Measurements from ENCODE around the gene MYOZ1.

Gene MYOZ1

GRCh38 chr10:73614720-73615119, 26.6 kb downstream of the MYOZ1 start:
- no peak overlapping the region for H3K27ac ChIP-seq (ENCODE audit: low read depth, low read length)
- H3K18ac ChIP-seq (ENCODE audit: low read length): no peak overlapping the region
- peaks cover 0 to 2% of the 10 kb centered on the region in 2 experiments for H3K36me3 ChIP-seq (ENCODE audit: control insufficient read depth in 1 of 2, insufficient read depth in 2 of 2, low read length in 2 of 2)
- no peaks in the 10 kb centered on the region for H3K9me3 ChIP-seq (ENCODE audit: insufficient read depth, low read depth, low read length)
- no peak overlapping the region for H2AK5ac ChIP-seq (ENCODE audit: low read length)
- no peaks in the 10 kb centered on the region for H3K79me1 ChIP-seq (ENCODE audit: low read length)
- no peak overlapping the region for H4K8ac ChIP-seq (ENCODE audit: low read depth, low read length)
- DNase-seq: no peak
- no peak overlapping the region for H2BK5ac ChIP-seq (ENCODE audit: low read depth, low read length, poor library complexity)
- no peak overlapping the region for H4K91ac ChIP-seq (ENCODE audit: low read depth, low read length)
- no peak overlapping the region for H3K4ac ChIP-seq (ENCODE audit: low read depth, low read length)
- H3K14ac ChIP-seq (ENCODE audit: low read length): no peak overlapping the region
- H2AFZ ChIP-seq (ENCODE audit: insufficient read depth, low read length, poor library complexity): no peak overlapping the region
- no CpG with 5 or more reads among the region's 3 CpGs for WGBS (ENCODE audit: extremely low coverage, insufficient coverage, insufficient read length)
- no peaks in the 10 kb centered on the region for H3K79me2 ChIP-seq (ENCODE audit: control insufficient read depth, insufficient read depth, low read length, poor library complexity)
- H4K12ac ChIP-seq (ENCODE audit: low read depth, low read length): no peak overlapping the region
- no peak overlapping the region for H3K4me2 ChIP-seq (ENCODE audit: low read length)
- no peak overlapping the region for H3K9ac ChIP-seq (ENCODE audit: low read length)
- H2BK120ac ChIP-seq (ENCODE audit: insufficient read depth, low read length, poor library complexity): no peak overlapping the region
- H3K4me1 ChIP-seq (ENCODE audit: control insufficient read depth in 1 of 2, insufficient read depth in 2 of 2, low read length in 2 of 2): no peaks in the 10 kb centered on the region
- no peaks in the 10 kb centered on the region for H3K27me3 ChIP-seq (ENCODE audit: insufficient read depth, low read length)
- no peak overlapping the region for H2BK12ac ChIP-seq (ENCODE audit: low read length)
- H3K4me3 ChIP-seq (ENCODE audit: low read depth, low read length): no peak overlapping the region
- no peak overlapping the region for H3K23ac ChIP-seq (ENCODE audit: low read length)

GRCh38 chr10:73609116-73609515, 32.2 kb downstream of the MYOZ1 start:
- Histone ChIP-seq H3K4ac (ENCODE audit: low read depth, low read length) (no peak overlapping the region), H3K27ac (ENCODE audit: low read depth, low read length) (no peak overlapping the region), H2AK5ac (ENCODE audit: low read length) (no peak overlapping the region), H3K27me3 (ENCODE audit: insufficient read depth, low read length) (no peaks in the 10 kb centered on the region), H2BK120ac (ENCODE audit: insufficient read depth, low read length, poor library complexity) (no peak overlapping the region), H3K18ac (ENCODE audit: low read length) (no peak overlapping the region), H3K9me3 (ENCODE audit: insufficient read depth, low read depth, low read length) (no peaks in the 10 kb centered on the region), H3K14ac (ENCODE audit: low read length) (no peak overlapping the region), H2AFZ (ENCODE audit: insufficient read depth, low read length, poor library complexity) (no peak overlapping the region), H3K4me3 (ENCODE audit: low read depth, low read length) (no peak overlapping the region), H2BK5ac (ENCODE audit: low read depth, low read length, poor library complexity) (no peak overlapping the region), H4K8ac (ENCODE audit: low read depth, low read length) (no peak overlapping the region), H3K4me2 (ENCODE audit: low read length) (no peak overlapping the region), H4K91ac (ENCODE audit: low read depth, low read length) (no peak overlapping the region), H2BK12ac (ENCODE audit: low read length) (no peak overlapping the region), H3K23ac (ENCODE audit: low read length) (no peak overlapping the region), H3K79me1 (ENCODE audit: low read length) (no peaks in the 10 kb centered on the region), H3K36me3 (ENCODE audit: control insufficient read depth in 1 of 2, insufficient read depth in 2 of 2, low read length in 2 of 2) (peaks cover 0 to 5% of the 10 kb centered on the region in 2 experiments), H3K79me2 (ENCODE audit: control insufficient read depth, insufficient read depth, low read length, poor library complexity) (no peaks in the 10 kb centered on the region), H4K12ac (ENCODE audit: low read depth, low read length) (no peak overlapping the region), H3K4me1 (ENCODE audit: control insufficient read depth in 1 of 2, insufficient read depth in 2 of 2, low read length in 2 of 2) (no peaks in the 10 kb centered on the region), H3K9ac (ENCODE audit: low read length) (no peak overlapping the region)
- WGBS (ENCODE audit: extremely low coverage, insufficient coverage, insufficient read length): no CpG with 5 or more reads among the region's 4 CpGs
- DNase-seq: no peak

GRCh38 chr10:73601486-73601921, 39.8 kb downstream of the MYOZ1 start:
- H3K9ac ChIP-seq (ENCODE audit: low read length): no peak overlapping the region
- peak overlapping the region; percentile 3 for H4K8ac ChIP-seq (ENCODE audit: low read depth, low read length)
- no peaks in the 10 kb centered on the region for H3K79me1 ChIP-seq (ENCODE audit: low read length)
- H4K91ac ChIP-seq (ENCODE audit: low read depth, low read length): peak overlapping the region; percentile 33
- no peak overlapping the region for H3K4me3 ChIP-seq (ENCODE audit: low read depth, low read length)
- H2BK5ac ChIP-seq (ENCODE audit: low read depth, low read length, poor library complexity): no peak overlapping the region
- H3K36me3 ChIP-seq (ENCODE audit: control insufficient read depth in 1 of 2, insufficient read depth in 2 of 2, low read length in 2 of 2): no peaks in the 10 kb centered on the region
- peak overlapping the region; percentile 5 for H3K18ac ChIP-seq (ENCODE audit: low read length)
- H2BK120ac ChIP-seq (ENCODE audit: insufficient read depth, low read length, poor library complexity): no peak overlapping the region
- H3K23ac ChIP-seq (ENCODE audit: low read length): peak overlapping the region; percentile 3
- peaks cover 3 to 4% of the 10 kb centered on the region in 2 experiments for H3K4me1 ChIP-seq (ENCODE audit: control insufficient read depth in 1 of 2, insufficient read depth in 2 of 2, low read length in 2 of 2)
- H3K9me3 ChIP-seq (ENCODE audit: insufficient read depth, low read depth, low read length): no peaks in the 10 kb centered on the region
- peak in 1 of 2 donors; percentile 20 for DNase-seq
- H3K27me3 ChIP-seq (ENCODE audit: insufficient read depth, low read length): no peaks in the 10 kb centered on the region
- no peak overlapping the region for H3K14ac ChIP-seq (ENCODE audit: low read length)
- peak overlapping the region; percentile 41 for H3K4me2 ChIP-seq (ENCODE audit: low read length)
- H2AK5ac ChIP-seq (ENCODE audit: low read length): no peak overlapping the region
- peak overlapping the region; percentile 80 for H3K27ac ChIP-seq (ENCODE audit: low read depth, low read length)
- no peak overlapping the region for H4K12ac ChIP-seq (ENCODE audit: low read depth, low read length)
- no peak overlapping the region for H2AFZ ChIP-seq (ENCODE audit: insufficient read depth, low read length, poor library complexity)
- WGBS (ENCODE audit: extremely low coverage, insufficient coverage, insufficient read length): no CpG with 5 or more reads among the region's 3 CpGs
- H3K79me2 ChIP-seq (ENCODE audit: control insufficient read depth, insufficient read depth, low read length, poor library complexity): no peaks in the 10 kb centered on the region
- peak overlapping the region; percentile 7 for H2BK12ac ChIP-seq (ENCODE audit: low read length)
- H3K4ac ChIP-seq (ENCODE audit: low read depth, low read length): no peak overlapping the region

- Histone ChIP-seq H3K27me3 (ENCODE audit: insufficient read depth, low read length) (no peaks in the 10 kb centered on the region), H2BK12ac (ENCODE audit: low read length) (no peak overlapping the region), H3K23ac (ENCODE audit: low read length) (no peak overlapping the region), H3K18ac (ENCODE audit: low read length) (no peak overlapping the region), H2AK5ac (ENCODE audit: low read length) (no peak overlapping the region), H4K91ac (ENCODE audit: low read depth, low read length) (no peak overlapping the region), H3K36me3 (ENCODE audit: control insufficient read depth in 1 of 2, insufficient read depth in 2 of 2, low read length in 2 of 2) (no peaks in the 10 kb centered on the region), H4K12ac (ENCODE audit: low read depth, low read length) (no peak overlapping the region), H3K4me2 (ENCODE audit: low read length) (no peak overlapping the region), H2AFZ (ENCODE audit: insufficient read depth, low read length, poor library complexity) (no peak overlapping the region), H3K9me3 (ENCODE audit: insufficient read depth, low read depth, low read length) (no peaks in the 10 kb centered on the region), H3K4me1 (ENCODE audit: control insufficient read depth in 1 of 2, insufficient read depth in 2 of 2, low read length in 2 of 2) (peaks cover 3 to 4% of the 10 kb centered on the region in 2 experiments), H3K79me2 (ENCODE audit: control insufficient read depth, insufficient read depth, low read length, poor library complexity) (no peaks in the 10 kb centered on the region), H3K4me3 (ENCODE audit: low read depth, low read length) (no peak overlapping the region), H2BK5ac (ENCODE audit: low read depth, low read length, poor library complexity) (no peak overlapping the region), H4K8ac (ENCODE audit: low read depth, low read length) (no peak overlapping the region), H3K4ac (ENCODE audit: low read depth, low read length) (no peak overlapping the region), H3K9ac (ENCODE audit: low read length) (no peak overlapping the region), H3K14ac (ENCODE audit: low read length) (no peak overlapping the region), H3K27ac (ENCODE audit: low read depth, low read length) (no peak overlapping the region), H3K79me1 (ENCODE audit: low read length) (no peaks in the 10 kb centered on the region), H2BK120ac (ENCODE audit: insufficient read depth, low read length, poor library complexity) (no peak overlapping the region)
- DNase-seq: no peak
- WGBS (ENCODE audit: extremely low coverage, insufficient coverage, insufficient read length): no CpG with 5 or more reads among the region's 1 CpG
Observed at GRCh38 chr10:73597346-73597745, 43.9 kb downstream of the MYOZ1 start.

Measured in trophoblast cell (in vitro differentiated cells and primary cell).